Ramos (cell line): ENCODE data around the gene CALD1.

Experiments used
- in situ Hi-C: fragments of 300-500 bp; cut with MboI; formaldehyde crosslinking; loops from one replicate; pipeline ENCODE4 v1.14.3; 2022; ENCODE audit warnings: low sequenced_read_pairs; ENCODE audit not compliant: unreplicated experiment

CALD1 gene

GRCh38 chr7:134820295-134820694 is 40.9 kb downstream of the CALD1 start:
- in situ Hi-C loops = no loop called here

- in situ Hi-C loops = no loop called here
Measured at GRCh38 chr7:134820778-134821177, 41.3 kb downstream of the CALD1 start.

GRCh38 chr7:134823400-134823799 is 44.0 kb downstream of the CALD1 start:
- in situ Hi-C loops = no loop called here

GRCh38 chr7:134825666-134826065 is 46.2 kb downstream of the CALD1 start:
- in situ Hi-C loops = no loop called here

- in situ Hi-C loops = no loop called here
Measured at GRCh38 chr7:134826105-134826504, 46.7 kb downstream of the CALD1 start.

- in situ Hi-C loops = no loop called here
Measured at GRCh38 chr7:134827436-134827835, 48.0 kb downstream of the CALD1 start.

GRCh38 chr7:134827889-134828288 is 48.5 kb downstream of the CALD1 start:
- in situ Hi-C loops = no loop called here

GRCh38 chr7:134828361-134828760 is 48.9 kb downstream of the CALD1 start:
- in situ Hi-C loops = no loop called here

- in situ Hi-C loops = no loop called here
Measured at GRCh38 chr7:134829380-134829986, 50.0 kb downstream of the CALD1 start.

GRCh38 chr7:134831862-134832261 is 52.4 kb downstream of the CALD1 start:
- in situ Hi-C loops = no loop called here

- in situ Hi-C loops = no loop called here
Measured at GRCh38 chr7:134832367-134832766, 52.9 kb downstream of the CALD1 start.

- in situ Hi-C loops = no loop called here
Measured at GRCh38 chr7:134834689-134835462, 55.4 kb downstream of the CALD1 start.

GRCh38 chr7:134835463-134835823 is 56.0 kb downstream of the CALD1 start:
- in situ Hi-C loops = no loop called here

GRCh38 chr7:134836447-134836846 is 57.0 kb downstream of the CALD1 start:
- in situ Hi-C loops = no loop called here

- in situ Hi-C loops = no loop called here
Measured at GRCh38 chr7:134839298-134839697, 59.9 kb downstream of the CALD1 start.

- in situ Hi-C loops = no loop called here
Measured at GRCh38 chr7:134842062-134842461, 62.6 kb downstream of the CALD1 start.

GRCh38 chr7:134842886-134843430 is 63.5 kb downstream of the CALD1 start:
- in situ Hi-C loops = no loop called here

- in situ Hi-C loops = no loop called here
Measured at GRCh38 chr7:134844200-134844599, 64.8 kb downstream of the CALD1 start.

GRCh38 chr7:134845461-134845860 is 66.0 kb downstream of the CALD1 start:
- in situ Hi-C loops = no loop called here

- in situ Hi-C loops = no loop called here
Measured at GRCh38 chr7:134847851-134848588, 68.6 kb downstream of the CALD1 start.

- in situ Hi-C loops = no loop called here
Measured at GRCh38 chr7:134850066-134850465, 70.6 kb downstream of the CALD1 start.
